ENCODE results near the gene AOPEP.

DNA sequence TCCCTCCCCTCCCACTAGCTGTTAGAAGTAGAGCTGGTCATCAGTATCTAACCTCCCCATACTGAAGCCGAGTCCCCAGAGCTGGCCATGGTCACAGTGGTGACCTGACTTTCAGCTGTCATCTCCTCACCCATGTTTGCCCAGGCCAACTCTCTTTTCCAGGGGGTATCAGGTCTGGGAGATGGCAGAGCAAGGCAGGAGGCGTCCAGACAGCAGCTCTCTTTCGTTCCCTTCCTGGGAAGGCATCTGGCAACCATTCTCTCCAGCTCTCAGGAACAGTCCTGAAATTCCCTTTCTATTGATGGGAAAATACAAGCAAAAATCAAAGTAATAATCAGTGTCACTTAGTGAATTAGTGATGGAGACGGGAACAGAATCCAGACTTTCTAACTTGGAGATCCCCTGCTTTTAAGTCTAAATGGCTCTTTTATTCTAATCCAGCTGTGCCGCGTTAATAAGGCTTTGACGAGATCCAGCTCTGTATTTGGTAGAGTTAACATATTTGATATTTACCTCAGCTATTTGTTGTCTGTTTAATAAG, 21.3 kb upstream of the AOPEP start:
- TF ChIP-seq, protein P1, sequence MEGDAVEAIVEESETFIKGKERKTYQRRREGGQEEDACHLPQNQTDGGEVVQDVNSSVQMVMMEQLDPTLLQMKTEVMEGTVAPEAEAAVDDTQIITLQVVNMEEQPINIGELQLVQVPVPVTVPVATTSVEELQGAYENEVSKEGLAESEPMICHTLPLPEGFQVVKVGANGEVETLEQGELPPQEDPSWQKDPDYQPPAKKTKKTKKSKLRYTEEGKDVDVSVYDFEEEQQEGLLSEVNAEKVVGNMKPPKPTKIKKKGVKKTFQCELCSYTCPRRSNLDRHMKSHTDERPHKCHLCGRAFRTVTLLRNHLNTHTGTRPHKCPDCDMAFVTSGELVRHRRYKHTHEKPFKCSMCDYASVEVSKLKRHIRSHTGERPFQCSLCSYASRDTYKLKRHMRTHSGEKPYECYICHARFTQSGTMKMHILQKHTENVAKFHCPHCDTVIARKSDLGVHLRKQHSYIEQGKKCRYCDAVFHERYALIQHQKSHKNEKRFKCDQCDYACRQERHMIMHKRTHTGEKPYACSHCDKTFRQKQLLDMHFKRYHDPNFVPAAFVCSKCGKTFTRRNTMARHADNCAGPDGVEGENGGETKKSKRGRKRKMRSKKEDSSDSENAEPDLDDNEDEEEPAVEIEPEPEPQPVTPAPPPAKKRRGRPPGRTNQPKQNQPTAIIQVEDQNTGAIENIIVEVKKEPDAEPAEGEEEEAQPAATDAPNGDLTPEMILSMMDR (conservative IDR thresholded peaks at IDR 0.05 in 1 of 2, IDR thresholded peaks at IDR 0.05 in 1 of 2; ENCODE audit: extremely low read depth in 1 of 2, insufficient read depth in 1 of 2, low read depth in 1 of 2, low read length in 2 of 2): no peak
- TF ChIP-seq EZH2 (IDR thresholded peaks at IDR 0.05; ENCODE audit: borderline replicate concordance, low read length): no peak

Measured in mammary epithelial cell (primary cell).